ENCODE measurements around the gene TSSK2.
A peak's percentile ranks its signal among the peaks of the same experiment; 100 is the strongest.

TSSK2 gene

DNA sequence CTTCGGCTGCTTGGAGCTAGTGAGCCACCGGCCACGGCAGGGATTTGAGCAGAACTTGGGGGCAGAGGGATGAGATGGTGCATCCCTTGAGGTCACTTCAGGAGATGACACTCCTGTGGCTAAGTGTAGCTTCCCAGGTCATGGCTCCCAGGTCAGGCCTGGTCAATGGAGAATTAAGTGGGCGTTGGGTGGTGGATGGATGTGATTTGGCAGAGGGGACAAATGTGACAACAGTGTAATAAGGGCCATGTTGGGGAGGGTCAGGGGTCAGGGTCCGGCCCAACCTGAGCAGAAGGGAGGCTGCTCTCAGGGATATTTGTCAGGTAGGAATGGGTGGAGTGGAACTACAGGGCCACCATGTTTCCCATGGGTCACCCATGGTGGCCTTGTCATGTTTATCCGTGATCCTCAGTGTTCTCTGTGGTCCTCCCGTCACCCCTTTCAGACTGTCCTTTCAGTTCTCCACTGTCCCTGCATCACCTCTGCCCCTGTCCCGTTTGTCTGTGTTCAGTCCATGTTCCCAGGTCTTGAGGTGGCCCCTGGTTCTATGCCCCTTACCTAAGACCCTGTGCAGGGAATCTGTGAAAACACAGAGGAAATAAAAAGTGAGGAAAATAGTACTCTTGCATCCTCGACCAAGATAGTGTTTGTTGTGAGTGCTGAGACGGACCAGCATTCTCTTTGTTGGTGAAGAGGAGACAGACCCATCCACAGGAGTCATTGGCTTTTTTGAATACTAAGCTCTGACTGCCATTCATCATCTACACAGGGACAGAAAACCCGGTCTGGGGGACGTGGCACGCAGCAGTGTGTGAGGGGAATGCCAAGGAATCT is 41.3 kb downstream of the TSSK2 start:
- no peak for DNase-seq

GRCh38 chr22:19173047-19174035 is 42.2 kb downstream of the TSSK2 start:
- DNase-seq: no peak

GRCh38 chr22:19174106-19175025 is 43.3 kb downstream of the TSSK2 start:
- peak; percentile 8 for DNase-seq

DNA sequence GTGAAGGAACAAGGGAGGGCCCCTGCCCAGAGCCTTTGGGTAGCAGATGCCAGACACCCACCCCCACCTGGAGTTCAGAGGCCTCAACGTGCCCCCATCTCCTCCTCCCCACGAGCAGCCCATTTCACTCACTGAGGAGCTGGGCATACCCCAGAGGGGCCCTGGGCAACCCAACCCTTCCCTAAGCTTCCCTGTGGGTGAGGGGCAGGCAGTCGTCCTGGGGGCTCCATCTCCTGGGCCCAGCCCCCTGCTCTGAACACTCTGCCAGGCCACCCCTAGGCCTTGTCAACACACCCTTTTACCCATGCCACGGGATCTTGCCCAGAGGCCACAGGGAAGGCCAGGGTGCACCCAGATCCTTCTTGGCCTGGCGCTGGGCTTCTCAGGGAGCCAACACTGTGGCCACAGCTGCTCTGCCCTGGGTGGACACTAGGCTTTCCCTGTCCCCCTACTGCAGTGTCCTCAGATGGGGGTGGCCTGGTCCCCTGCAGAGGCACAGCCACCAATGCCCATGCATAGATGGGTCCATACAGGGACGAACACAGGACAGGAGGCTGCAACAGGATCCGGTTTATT is 44.0 kb downstream of the TSSK2 start:
- no peak for DNase-seq

GRCh38 chr22:19175602-19176174 is 44.6 kb downstream of the TSSK2 start:
- DNase-seq: no peak

DNA sequence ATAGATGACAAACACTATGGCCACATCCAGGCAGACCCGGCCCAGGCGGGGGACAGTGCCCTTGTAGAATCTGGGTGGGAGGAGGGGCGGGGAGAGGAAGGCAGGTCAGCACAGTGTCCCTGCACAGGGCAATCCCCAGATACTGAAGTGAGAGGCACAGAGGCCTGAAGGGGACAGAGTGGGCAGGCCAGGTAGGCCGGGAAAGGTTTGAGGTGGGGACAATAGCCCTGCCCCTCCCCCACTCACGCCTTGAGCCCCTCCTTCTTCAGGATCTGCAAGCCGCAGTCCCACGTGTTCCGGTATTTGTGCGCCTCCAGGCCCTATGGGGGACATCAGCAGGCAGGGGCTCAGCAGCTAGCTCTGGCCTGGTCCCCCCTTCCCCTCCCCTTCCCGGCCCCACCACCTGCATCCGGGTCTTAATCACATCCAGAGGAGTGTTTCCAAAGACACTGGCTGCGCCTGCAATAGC is 45.1 kb downstream of the TSSK2 start:
- no peak for DNase-seq

DNA sequence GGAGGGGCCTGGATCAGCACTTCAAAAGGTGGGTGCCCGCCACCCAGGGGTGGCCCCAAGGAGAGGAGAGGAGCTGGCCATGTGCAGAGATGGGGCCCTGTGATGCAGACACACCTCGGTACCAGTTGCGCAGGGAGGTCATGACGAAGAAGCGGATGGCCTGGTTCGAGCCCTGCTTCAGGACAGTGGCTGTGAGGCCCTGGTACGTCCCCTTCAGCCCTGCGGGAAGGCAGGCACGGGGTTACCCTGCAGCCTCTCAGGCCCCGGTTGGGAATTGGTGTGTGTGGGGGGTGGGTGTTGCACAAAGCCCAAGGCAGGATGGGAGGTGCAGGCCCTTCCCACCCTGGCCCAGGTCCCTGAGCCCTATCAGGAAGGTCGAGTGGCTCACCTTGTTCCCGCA is 45.6 kb downstream of the TSSK2 start:
- no peak for DNase-seq

GRCh38 chr22:19177164-19178064 is 46.3 kb downstream of the TSSK2 start:
- DNase-seq: no peak

GRCh38 chr22:19178065-19178656 is 47.1 kb downstream of the TSSK2 start:
- DNase-seq: peak; percentile 27

DNA sequence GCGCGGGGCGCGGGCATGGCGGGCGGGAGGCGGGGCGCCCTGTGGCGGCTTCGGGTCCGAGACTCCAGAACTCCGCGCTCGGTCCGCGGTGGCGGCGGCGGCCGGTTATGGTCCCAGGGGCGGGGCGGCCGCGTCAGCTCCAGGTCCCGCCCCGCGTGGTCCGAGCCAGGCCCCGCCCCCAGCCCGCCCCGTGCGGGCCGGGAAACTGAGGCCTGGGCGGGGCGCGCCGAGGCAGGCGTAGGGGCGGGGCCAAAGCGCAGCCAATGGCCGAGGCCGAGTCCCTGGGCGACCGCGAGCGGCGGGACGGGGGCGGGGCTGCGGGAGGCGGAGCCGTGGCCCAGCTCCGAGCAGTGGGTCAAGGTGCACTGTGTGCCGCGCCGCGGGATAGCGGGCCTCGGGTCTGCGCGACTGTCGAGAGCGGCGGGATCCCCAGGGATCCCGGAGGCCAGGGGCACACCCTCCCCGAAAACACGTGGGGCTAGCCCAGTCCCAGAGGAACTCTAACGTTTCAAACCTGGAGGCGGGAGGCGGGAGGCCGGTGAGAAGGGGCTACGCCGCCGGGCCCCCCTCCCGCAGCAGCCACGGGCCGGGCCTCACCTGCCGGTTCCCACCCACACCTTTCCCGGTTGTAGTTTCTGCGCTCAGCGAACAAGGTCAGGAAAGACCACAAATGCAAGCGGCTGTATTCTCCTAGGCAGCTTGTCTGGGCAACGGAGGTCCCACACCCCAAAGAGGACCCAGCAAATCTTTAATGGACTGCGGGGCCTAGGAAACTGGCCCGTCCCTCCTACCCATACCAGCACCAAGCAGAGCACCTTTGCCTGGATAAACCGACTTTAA is 47.8 kb downstream of the TSSK2 start, which contains the start of gene SLC25A1:
Gene SLC25A1, minus strand, starts transcription at position 80 of the 840 bp plus-strand sequence. Its CDS starts 63 bp downstream, at position 17.
- DNase-seq: peak; percentile 74

GRCh38 chr22:19179497-19180048 is 48.5 kb downstream of the TSSK2 start:
- peak; percentile 72 for DNase-seq

DNA sequence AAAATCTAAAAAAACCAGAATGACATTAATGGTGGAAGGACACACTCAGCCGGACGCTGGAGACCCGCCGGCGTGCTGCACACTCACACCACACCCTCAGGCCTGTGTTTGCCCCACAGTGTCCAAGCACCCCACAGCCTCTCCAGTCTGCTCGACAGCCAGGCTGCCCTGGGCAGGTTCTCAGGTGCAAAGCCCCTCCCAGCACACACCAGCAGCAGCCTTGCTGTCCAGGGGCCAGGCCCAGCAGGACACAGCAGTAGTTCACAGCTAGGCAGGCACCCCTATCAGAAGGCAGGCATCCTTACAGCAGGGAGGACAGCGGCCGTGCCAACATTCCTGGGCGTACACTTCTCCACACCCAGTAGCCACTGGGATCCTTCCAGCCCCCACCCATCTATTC is 49.1 kb downstream of the TSSK2 start:
- DNase-seq: no peak

DNA sequence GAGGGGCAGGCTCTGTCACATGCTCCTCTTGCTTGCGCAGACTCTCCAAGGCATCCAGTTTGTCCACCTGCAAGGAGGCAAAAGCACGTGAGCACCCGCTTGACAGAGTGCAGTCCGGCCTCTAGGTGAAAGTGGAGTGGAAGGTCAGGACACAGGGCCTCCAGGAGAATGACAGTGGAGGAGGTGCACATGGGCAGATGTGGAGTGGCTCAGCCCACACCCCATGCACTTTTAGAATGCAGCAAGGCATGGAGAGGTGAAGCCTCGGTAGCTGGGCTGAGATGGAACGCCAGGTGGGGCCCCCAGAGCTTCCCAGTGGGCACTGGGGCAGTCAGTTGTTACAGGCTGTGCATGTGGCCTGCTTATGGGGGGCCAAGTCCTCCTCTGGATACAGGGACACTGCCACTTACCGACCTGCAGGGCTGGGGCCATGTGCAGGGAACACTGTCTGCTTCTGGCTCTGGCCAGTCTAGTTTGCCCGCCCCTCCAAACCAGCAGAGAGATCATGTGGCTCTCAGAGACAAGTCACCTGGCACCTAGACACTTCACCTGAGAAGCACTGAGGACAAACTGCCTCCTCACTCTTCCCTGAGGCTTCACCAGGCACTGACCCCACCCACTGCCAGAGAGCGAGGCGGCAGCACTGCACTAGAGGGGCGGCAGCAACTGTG is 49.8 kb downstream of the TSSK2 start:
- DNase-seq: no peak

- DNase-seq: no peak
Measured at GRCh38 chr22:19181786-19182471, 50.8 kb downstream of the TSSK2 start.

Measured in kidney glomerular epithelial cell (primary cell).